Measurements from ENCODE around the gene SBF2.

Gene SBF2

GRCh38 chr11:10323793-10324170, 29.8 kb upstream of the SBF2 start:
- H3K27me3 ChIP-seq (ENCODE audit: low read depth): no peaks in the 10 kb centered on the region
- no peak overlapping the region for H3K4me3 ChIP-seq
- in situ Hi-C loops (cut with MboI; ENCODE audit: low sequenced_read_pairs): loop anchor here (10.0 to 25.0 kb wide), 4 partner anchors 336 to 711 kb away; no protein-coding TSS in a partner anchor
- H3K4me1 ChIP-seq: peaks cover 17% of the 10 kb centered on the region
- H3K36me3 ChIP-seq (replicated peaks): no peaks in the 10 kb centered on the region
- H3K9me3 ChIP-seq: no peaks in the 10 kb centered on the region
- peak in 1 of 2 experiments; percentile 77 for DNase-seq (ENCODE audit: low spot score in 2 of 2)

GRCh38 chr11:10322830-10323792, 29.1 kb upstream of the SBF2 start:
- no peaks in the 10 kb centered on the region for H3K9me3 ChIP-seq
- H3K4me3 ChIP-seq: no peak overlapping the region
- peaks cover 17% of the 10 kb centered on the region for H3K4me1 ChIP-seq
- H3K27me3 ChIP-seq (ENCODE audit: low read depth): no peaks in the 10 kb centered on the region
- in situ Hi-C loops (cut with MboI; ENCODE audit: low sequenced_read_pairs): loop anchor here (10.0 to 25.0 kb wide), 4 partner anchors 336 to 711 kb away; no protein-coding TSS in a partner anchor
- no peaks in the 10 kb centered on the region for H3K36me3 ChIP-seq (replicated peaks)
- peak; percentile 49 to 65 for DNase-seq (ENCODE audit: low spot score in 2 of 2)

- no peaks in the 10 kb centered on the region for H3K9me3 ChIP-seq
- no peak for DNase-seq (ENCODE audit: low spot score in 2 of 2)
- no peak overlapping the region for H3K4me3 ChIP-seq
- in situ Hi-C loops (cut with MboI; ENCODE audit: low sequenced_read_pairs): loop anchor here (10.0 to 25.0 kb wide), 4 partner anchors 335 to 710 kb away; no protein-coding TSS in a partner anchor
- H3K36me3 ChIP-seq (replicated peaks): no peaks in the 10 kb centered on the region
- peaks cover 24% of the 10 kb centered on the region for H3K4me1 ChIP-seq
- no peaks in the 10 kb centered on the region for H3K27me3 ChIP-seq (ENCODE audit: low read depth)
Measured at GRCh38 chr11:10322401-10322800, 28.4 kb upstream of the SBF2 start.

GRCh38 chr11:10320736-10321465, 26.9 kb upstream of the SBF2 start:
- Histone ChIP-seq H3K36me3 (replicated peaks) (no peaks in the 10 kb centered on the region), H3K9me3 (no peaks in the 10 kb centered on the region), H3K4me3 (no peak overlapping the region), H3K27me3 (ENCODE audit: low read depth) (no peaks in the 10 kb centered on the region), H3K4me1 (peaks cover 30% of the 10 kb centered on the region)
- DNase-seq (ENCODE audit: low spot score in 2 of 2): no peak
- in situ Hi-C loops (cut with MboI; ENCODE audit: low sequenced_read_pairs): loop anchor here (10.0 to 25.0 kb wide), 4 partner anchors 334 to 709 kb away; no protein-coding TSS in a partner anchor

- in situ Hi-C loops (cut with MboI; ENCODE audit: low sequenced_read_pairs): loop anchor here (10.0 to 25.0 kb wide), 4 partner anchors 333 to 708 kb away; no protein-coding TSS in a partner anchor
Measured at GRCh38 chr11:10319702-10320558, 25.9 kb upstream of the SBF2 start.

GRCh38 chr11:10318527-10318802, 24.4 kb upstream of the SBF2 start:
- no peak for DNase-seq (ENCODE audit: low spot score in 2 of 2)

More at GRCh38 chr11:10319702-10320558, 25.9 kb upstream of the SBF2 start:
- Histone ChIP-seq H3K4me3 (no peak overlapping the region), H3K27me3 (ENCODE audit: low read depth) (no peaks in the 10 kb centered on the region), H3K4me1 (peaks cover 30% of the 10 kb centered on the region), H3K9me3 (no peaks in the 10 kb centered on the region), H3K36me3 (replicated peaks) (no peaks in the 10 kb centered on the region)
- DNase-seq (ENCODE audit: low spot score in 2 of 2): no peak

GRCh38 chr11:10317776-10318526, 23.9 kb upstream of the SBF2 start:
- Histone ChIP-seq H3K36me3 (replicated peaks) (no peaks in the 10 kb centered on the region), H3K4me3 (no peak overlapping the region), H3K27me3 (ENCODE audit: low read depth) (no peaks in the 10 kb centered on the region), H3K4me1 (peaks cover 15% of the 10 kb centered on the region), H3K9me3 (no peaks in the 10 kb centered on the region)
- in situ Hi-C loops (cut with MboI; ENCODE audit: low sequenced_read_pairs): loop anchor here (25.0 kb wide), 3 partner anchors 331 to 706 kb away; no protein-coding TSS in a partner anchor
- DNase-seq (ENCODE audit: low spot score in 2 of 2): no peak

More at GRCh38 chr11:10318527-10318802, 24.4 kb upstream of the SBF2 start:
- Histone ChIP-seq H3K9me3 (no peaks in the 10 kb centered on the region), H3K4me3 (no peak overlapping the region), H3K4me1 (peaks cover 19% of the 10 kb centered on the region), H3K36me3 (replicated peaks) (no peaks in the 10 kb centered on the region), H3K27me3 (ENCODE audit: low read depth) (no peaks in the 10 kb centered on the region)
- in situ Hi-C loops (cut with MboI; ENCODE audit: low sequenced_read_pairs): loop anchor here (25.0 kb wide), 3 partner anchors 331 to 706 kb away; no protein-coding TSS in a partner anchor

- DNase-seq (ENCODE audit: low spot score in 2 of 2): peak; percentile 87 to 93
- H3K4me1 ChIP-seq: peaks cover 12% of the 10 kb centered on the region
- no peaks in the 10 kb centered on the region for H3K36me3 ChIP-seq (replicated peaks)
- in situ Hi-C loops (cut with MboI; ENCODE audit: low sequenced_read_pairs): loop anchor here (25.0 kb wide), 3 partner anchors 330 to 705 kb away; no protein-coding TSS in a partner anchor
- no peak overlapping the region for H3K4me3 ChIP-seq
- no peaks in the 10 kb centered on the region for H3K27me3 ChIP-seq (ENCODE audit: low read depth)
- no peaks in the 10 kb centered on the region for H3K9me3 ChIP-seq
Measured at GRCh38 chr11:10317151-10317755, 23.2 kb upstream of the SBF2 start.

GRCh38 chr11:10315083-10315482, 21.1 kb upstream of the SBF2 start:
- no peak overlapping the region for H3K4me3 ChIP-seq
- H3K36me3 ChIP-seq (replicated peaks): no peaks in the 10 kb centered on the region
- peaks cover 12% of the 10 kb centered on the region for H3K4me1 ChIP-seq
- no peak for DNase-seq (ENCODE audit: low spot score in 2 of 2)
- in situ Hi-C loops (cut with MboI; ENCODE audit: low sequenced_read_pairs): loop anchor here (25.0 kb wide), 3 partner anchors 328 to 703 kb away; no protein-coding TSS in a partner anchor
- H3K27me3 ChIP-seq (ENCODE audit: low read depth): no peaks in the 10 kb centered on the region
- H3K9me3 ChIP-seq: no peaks in the 10 kb centered on the region

- no peak for DNase-seq (ENCODE audit: low spot score in 2 of 2)
- Histone ChIP-seq H3K27me3 (ENCODE audit: low read depth) (no peaks in the 10 kb centered on the region), H3K36me3 (replicated peaks) (no peaks in the 10 kb centered on the region), H3K4me3 (no peak overlapping the region), H3K9me3 (no peaks in the 10 kb centered on the region), H3K4me1 (peaks cover 12% of the 10 kb centered on the region)
- in situ Hi-C loops (cut with MboI; ENCODE audit: low sequenced_read_pairs): loop anchor here (25.0 kb wide), 3 partner anchors 327 to 702 kb away; no protein-coding TSS in a partner anchor
Measured at GRCh38 chr11:10314199-10315072, 20.4 kb upstream of the SBF2 start.

GRCh38 chr11:10311802-10312201, 17.8 kb upstream of the SBF2 start:
- Histone ChIP-seq H3K4me3 (no peak overlapping the region), H3K9me3 (no peaks in the 10 kb centered on the region), H3K4me1 (peaks cover 7% of the 10 kb centered on the region), H3K27me3 (ENCODE audit: low read depth) (no peaks in the 10 kb centered on the region), H3K36me3 (replicated peaks) (no peaks in the 10 kb centered on the region)
- no peak for DNase-seq (ENCODE audit: low spot score in 2 of 2)
- in situ Hi-C loops (cut with MboI; ENCODE audit: low sequenced_read_pairs): loop anchor here (25.0 kb wide), 3 partner anchors 325 to 700 kb away; no protein-coding TSS in a partner anchor
